Large intestine (tissue), 12 donors: ENCODE measurements around the gene TMX4. TPM values are rescaled to one million over a fixed set of nuclear protein-coding genes. Genes with fewer than 3 reads are reported as not detected.
A peak's percentile ranks its signal among the peaks of the same experiment; 100 is the strongest.

Experiments
- DNase-seq, 2 donors: peaks; one replicate each; pipeline versions ENCODE4 v3.0.0 to v3.0.0-alpha.2; 2013
- H3K27ac ChIP-seq: one replicate; pipeline ENCODE4 v1.5.1; 2013; ENCODE audit warnings: low read length
- H3K27me3 ChIP-seq: 2 replicates; pipeline ENCODE4 v1.6.1; 2013; ENCODE audit warnings: low read length; ENCODE audit not compliant: control insufficient read depth, insufficient read depth
- H3K36me3 ChIP-seq: 2 replicates; pipeline ENCODE4 v1.6.1; 2013; ENCODE audit warnings: low read length; ENCODE audit not compliant: control insufficient read depth, insufficient read depth
- H3K4me1 ChIP-seq: one replicate; pipeline ENCODE4 v1.6.1; 2013; ENCODE audit warnings: low read length; ENCODE audit not compliant: control insufficient read depth, insufficient read depth
- H3K4me3 ChIP-seq: one replicate; pipeline ENCODE4 v1.5.1; 2013; ENCODE audit warnings: low read length
- H3K9me3 ChIP-seq: one replicate; pipeline ENCODE4 v1.6.1; 2013; ENCODE audit warnings: mild to moderate bottlenecking, low read depth, low read length, moderate library complexity; ENCODE audit not compliant: control insufficient read depth
- WGBS: methylation state at CpG from one replicate; pipeline ENCODE4 v1.1.5; 2013; ENCODE audit warnings: low lambda C conversion rate; ENCODE audit not compliant: insufficient coverage; 5-methylcytosine and 5-hydroxymethylcytosine counted together
- long read RNA-seq, 11 donors: transcript quantifications; one replicate each; lab custom pipeline, GENCODE V29; 2026
- polyA plus RNA-seq: library from polyadenylated mRNA; unstranded; fragments of 120-200 nt; gene quantifications from one replicate; pipeline ENCODE4 v1.2.1, GENCODE V29; 2013

TMX4 gene
- polyA plus RNA-seq: 22.9 TPM
- long read RNA-seq, donor 1, full-length matches to known transcripts: 6 of 6 reads
- long read RNA-seq, donor 1, partial matches to known transcripts: 0 of 6 reads
- long read RNA-seq, donor 1, other reads (novel, unspliced or antisense): 0 of 6 reads
- long read RNA-seq, donor 2, full-length matches to known transcripts: 16 of 16 reads
- long read RNA-seq, donor 2, partial matches to known transcripts: 0 of 16 reads
- long read RNA-seq, donor 2, other reads (novel, unspliced or antisense): 0 of 16 reads
- long read RNA-seq, donor 3, full-length matches to known transcripts: 12 of 17 reads
- long read RNA-seq, donor 3, partial matches to known transcripts: 5 of 17 reads
- long read RNA-seq, donor 3, other reads (novel, unspliced or antisense): 0 of 17 reads
- long read RNA-seq, donor 4: 0 reads
- long read RNA-seq, donor 5, full-length matches to known transcripts: 6 of 6 reads
- long read RNA-seq, donor 5, partial matches to known transcripts: 0 of 6 reads
- long read RNA-seq, donor 5, other reads (novel, unspliced or antisense): 0 of 6 reads
- long read RNA-seq, donor 6, full-length matches to known transcripts: 7 of 12 reads
- long read RNA-seq, donor 6, partial matches to known transcripts: 5 of 12 reads
- long read RNA-seq, donor 6, other reads (novel, unspliced or antisense): 0 of 12 reads
- long read RNA-seq, donor 7, full-length matches to known transcripts: 9 of 9 reads
- long read RNA-seq, donor 7, partial matches to known transcripts: 0 of 9 reads
- long read RNA-seq, donor 7, other reads (novel, unspliced or antisense): 0 of 9 reads
- long read RNA-seq, donor 8, full-length matches to known transcripts: 8 of 8 reads
- long read RNA-seq, donor 8, partial matches to known transcripts: 0 of 8 reads
- long read RNA-seq, donor 8, other reads (novel, unspliced or antisense): 0 of 8 reads
- long read RNA-seq, donor 9, full-length matches to known transcripts: 6 of 6 reads
- long read RNA-seq, donor 9, partial matches to known transcripts: 0 of 6 reads
- long read RNA-seq, donor 9, other reads (novel, unspliced or antisense): 0 of 6 reads
- long read RNA-seq, donor 10, full-length matches to known transcripts: 10 of 10 reads
- long read RNA-seq, donor 10, partial matches to known transcripts: 0 of 10 reads
- long read RNA-seq, donor 10, other reads (novel, unspliced or antisense): 0 of 10 reads
- long read RNA-seq, donor 11, full-length matches to known transcripts: 9 of 9 reads
- long read RNA-seq, donor 11, partial matches to known transcripts: 0 of 9 reads
- long read RNA-seq, donor 11, other reads (novel, unspliced or antisense): 0 of 9 reads

GRCh38 chr20:8019246-8019997 is at the start of gene TMX4:
Gene TMX4, minus strand, starts transcription at chr20:8019761. Its CDS starts 148 bp downstream, at chr20:8019613.
- no CpG with 5 or more reads among the region's 83 CpGs for WGBS
- H3K9me3 ChIP-seq: no peaks in the 10 kb centered on the region
- H3K36me3 ChIP-seq: no peaks in the 10 kb centered on the region
- H3K27me3 ChIP-seq: no peaks in the 10 kb centered on the region
- DNase-seq: peak; percentile 95 to 96
- peaks cover 3% of the 10 kb centered on the region for H3K4me1 ChIP-seq
- peak within 1 kb of the TSS; percentile 74 for H3K4me3 ChIP-seq
- H3K27ac ChIP-seq: peak within 1 kb of the TSS; percentile 91

- H3K4me1 ChIP-seq: peaks cover 3% of the 10 kb centered on the region
- H3K27me3 ChIP-seq: no peaks in the 10 kb centered on the region
- 85% methylated on average over 4 of the region's 5 CpGs for WGBS
- no peaks in the 10 kb centered on the region for H3K9me3 ChIP-seq
- no peak overlapping the region for H3K27ac ChIP-seq
- no peak for DNase-seq
- no peak overlapping the region for H3K4me3 ChIP-seq
- H3K36me3 ChIP-seq: no peaks in the 10 kb centered on the region
These were observed 47.5 kb upstream of the TMX4 start for GRCh38 chr20:8067082-8067481.

GRCh38 chr20:8066662-8067061 is 47.1 kb upstream of the TMX4 start:
- DNase-seq: no peak
- Histone ChIP-seq H3K36me3 (no peaks in the 10 kb centered on the region), H3K4me3 (no peak overlapping the region), H3K4me1 (peaks cover 3% of the 10 kb centered on the region), H3K27ac (no peak overlapping the region), H3K27me3 (no peaks in the 10 kb centered on the region), H3K9me3 (no peaks in the 10 kb centered on the region)
- WGBS: 100% methylated on average over 1 of the region's 2 CpGs

GRCh38 chr20:8065691-8066090 is 46.1 kb upstream of the TMX4 start:
- H3K36me3 ChIP-seq: no peaks in the 10 kb centered on the region
- no peak overlapping the region for H3K4me3 ChIP-seq
- no peak overlapping the region for H3K27ac ChIP-seq
- DNase-seq: no peak
- H3K27me3 ChIP-seq: no peaks in the 10 kb centered on the region
- H3K9me3 ChIP-seq: no peaks in the 10 kb centered on the region
- no CpG with 5 or more reads among the region's 2 CpGs for WGBS
- H3K4me1 ChIP-seq: peaks cover 3% of the 10 kb centered on the region

- Histone ChIP-seq H3K4me1 (peaks cover 3% of the 10 kb centered on the region), H3K36me3 (no peaks in the 10 kb centered on the region), H3K27me3 (no peaks in the 10 kb centered on the region), H3K4me3 (no peak overlapping the region), H3K9me3 (no peaks in the 10 kb centered on the region), H3K27ac (no peak overlapping the region)
- DNase-seq: no peak
- WGBS: 76% methylated on average over 4 of the region's 6 CpGs
These were observed 43.2 kb upstream of the TMX4 start for GRCh38 chr20:8062756-8063155.

- DNase-seq: no peak
- no peak overlapping the region for H3K27ac ChIP-seq
- H3K9me3 ChIP-seq: no peaks in the 10 kb centered on the region
- H3K4me1 ChIP-seq: peaks cover 3% of the 10 kb centered on the region
- H3K36me3 ChIP-seq: no peaks in the 10 kb centered on the region
- no peaks in the 10 kb centered on the region for H3K27me3 ChIP-seq
- H3K4me3 ChIP-seq: no peak overlapping the region
- WGBS: 81% methylated on average over 3 of the region's 5 CpGs
These were observed 42.4 kb upstream of the TMX4 start for GRCh38 chr20:8061861-8062518.

- no peaks in the 10 kb centered on the region for H3K27me3 ChIP-seq
- H3K27ac ChIP-seq: no peak overlapping the region
- no peaks in the 10 kb centered on the region for H3K36me3 ChIP-seq
- no peaks in the 10 kb centered on the region for H3K9me3 ChIP-seq
- H3K4me3 ChIP-seq: no peak overlapping the region
- H3K4me1 ChIP-seq: peaks cover 3% of the 10 kb centered on the region
- DNase-seq: no peak
These were observed 41.4 kb upstream of the TMX4 start for GRCh38 chr20:8060977-8061376.

GRCh38 chr20:8057871-8058270 is 38.3 kb upstream of the TMX4 start:
- Histone ChIP-seq H3K27ac (no peak overlapping the region), H3K9me3 (no peaks in the 10 kb centered on the region), H3K4me1 (peaks cover 2% of the 10 kb centered on the region), H3K4me3 (no peak overlapping the region), H3K27me3 (peaks cover 2% of the 10 kb centered on the region), H3K36me3 (no peaks in the 10 kb centered on the region)
- 100% methylated on average over 1 of the region's 3 CpGs for WGBS
- no peak for DNase-seq

GRCh38 chr20:8055096-8055495 is 35.5 kb upstream of the TMX4 start:
- Histone ChIP-seq H3K9me3 (no peaks in the 10 kb centered on the region), H3K4me3 (no peak overlapping the region), H3K36me3 (no peaks in the 10 kb centered on the region), H3K27ac (no peak overlapping the region), H3K27me3 (peaks cover 2% of the 10 kb centered on the region), H3K4me1 (no peaks in the 10 kb centered on the region)
- no peak for DNase-seq
- no CpG with 5 or more reads among the region's 3 CpGs for WGBS
